Thoracic aorta (tissue), 2 donors: Measurements from ENCODE around the gene KCNJ14. TPM values are rescaled to one million over a fixed set of nuclear protein-coding genes. Genes with fewer than 3 reads are reported as not detected.
A peak's percentile ranks its signal among the peaks of the same experiment; 100 is the strongest.

Experiments used
- ATAC-seq: fragments of 150-250 bp; one replicate; pipeline ENCODE4 v1.8.0; 2017; ENCODE audit warnings: low read depth; ENCODE audit not compliant: insufficient number of reproducible peaks, low FRiP score
- DNase-seq: peaks from one replicate; pipeline ENCODE4 v3.0.0-alpha.2; 2020; ENCODE audit warnings: low spot score
- H3K27ac ChIP-seq, 2 donors: fragments of 200-600 bp; sonication (generic); 1 replicate in 1 of 2; 2 replicates in 1 of 2; pipeline ENCODE4 v1.5.1; 2016; ENCODE audit warnings: mild to moderate bottlenecking in 2 of 2, moderate library complexity in 2 of 2
- H3K27me3 ChIP-seq: fragments of 200-600 bp; sonication (generic); replicated peaks from 2 replicates; pipeline ENCODE4 v1.6.0; 2016; ENCODE audit warnings: mild to moderate bottlenecking; ENCODE audit not compliant: insufficient read depth
- H3K36me3 ChIP-seq: fragments of 200-600 bp; sonication (generic); one replicate; pipeline ENCODE4 v1.5.1; 2016
- H3K4me1 ChIP-seq, 2 donors: fragments of 200-600 bp; sonication (generic); 1 replicate in 1 of 2; 2 replicates in 1 of 2; pipeline versions ENCODE4 v1.5.1 to v1.6.0; 2016; ENCODE audit warnings: low read depth in 2 of 2, mild to moderate bottlenecking in 1 of 2; ENCODE audit not compliant: control insufficient read depth in 1 of 2
- H3K4me3 ChIP-seq: fragments of 200-600 bp; sonication (generic); 2 replicates; pipeline ENCODE4 v1.5.1; 2016; ENCODE audit warnings: mild to moderate bottlenecking
- H3K9me3 ChIP-seq: fragments of 200-600 bp; sonication (generic); 2 replicates; pipeline ENCODE4 v1.5.1; 2016
- CTCF ChIP-seq: fragments of 200-600 bp; sonication (generic); IDR thresholded peaks from one replicate; pipeline ENCODE4 v1.5.1; 2019; ENCODE audit warnings: antibody characterized with exemption
- total RNA-seq, 2 donors: library from RNA; depleted of rRNA; stranded (reverse); fragments of >200 nt; gene quantifications; one replicate each; pipeline versions ENCODE4 v1.1.0 to v1.2.3, GENCODE V29; 2016

KCNJ14 gene
- total RNA-seq, 2 donors from 2014 or later: 0.27 to 1.2 TPM

DNA sequence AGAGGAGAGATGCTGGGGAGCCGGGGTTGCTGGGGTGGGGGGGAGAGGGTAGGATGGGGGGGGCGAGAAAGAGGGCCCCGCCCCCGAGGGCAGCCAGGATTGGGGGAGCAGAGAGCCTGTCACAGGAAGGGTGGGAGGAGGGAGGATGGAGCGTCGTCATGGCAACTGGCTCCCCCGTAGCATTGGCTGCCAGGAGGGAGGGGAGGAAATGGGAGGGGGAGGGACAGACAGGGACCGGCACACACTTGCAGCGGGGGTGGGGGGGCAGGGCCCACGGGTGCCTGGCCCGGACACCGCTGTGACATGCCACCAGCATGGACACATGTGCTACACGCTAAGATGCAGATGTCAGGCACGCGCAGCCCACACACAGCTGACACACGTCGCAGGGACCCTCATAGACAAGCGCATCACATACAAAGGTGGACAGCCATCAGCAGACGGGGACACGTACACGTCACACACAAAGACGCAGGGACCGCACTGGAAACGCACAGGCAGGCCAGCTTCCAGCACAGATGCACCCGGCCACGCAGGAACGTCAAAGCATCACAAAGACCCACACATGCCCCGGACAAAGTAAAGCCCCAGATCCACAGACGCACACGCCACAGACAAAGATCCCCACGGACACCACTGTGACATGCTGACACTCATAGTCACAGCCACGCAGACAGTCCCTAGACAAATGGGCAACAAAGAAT lies 56.6 kb downstream of the KCNJ14 start, which contains the start of gene LMTK3:
LMTK3 (minus strand) TSS at position 36 of the 704 bp plus-strand sequence. CDS start 259 bp downstream, outside the sequence.
- TF ChIP-seq CTCF: no peak
- H3K27ac ChIP-seq: no peak within 1 kb of the TSS

DNA sequence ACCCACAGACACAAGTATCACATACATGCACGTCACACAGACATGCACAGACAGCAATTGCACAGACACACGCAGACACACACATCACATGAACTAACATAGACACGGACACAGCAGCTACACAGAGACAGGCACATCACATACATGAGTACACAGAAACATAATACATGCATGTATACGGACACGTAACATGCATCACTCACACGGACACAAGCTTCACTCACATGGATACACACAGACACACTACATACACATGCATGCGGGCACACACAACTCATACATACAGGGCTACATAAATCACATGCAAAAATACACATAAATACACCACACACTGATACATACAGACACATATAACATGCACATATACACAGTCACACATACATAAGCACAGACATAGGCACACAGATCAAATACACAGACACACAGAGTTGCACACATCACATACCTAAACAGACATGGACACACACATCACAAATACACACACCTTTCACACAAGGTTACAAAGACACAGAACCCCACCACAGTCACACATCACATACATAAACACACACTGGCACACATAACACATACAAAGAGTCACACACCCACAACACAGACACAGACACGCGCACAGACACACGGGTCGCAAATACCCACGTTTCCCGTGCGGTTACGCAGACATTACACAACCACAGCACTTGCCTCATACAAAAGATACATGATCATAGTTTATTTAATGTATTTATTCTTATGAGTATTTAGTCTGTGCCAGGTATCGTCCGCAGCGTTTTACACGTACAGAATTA lies 57.3 kb downstream of the KCNJ14 start:
- no peaks in the 10 kb centered on the region for H3K27me3 ChIP-seq
- H3K4me3 ChIP-seq: peak overlapping the region; percentile 87
- no peak for TF ChIP-seq CTCF

More for the DNA sequence above, 56.6 kb downstream of the KCNJ14 start, which contains the start of gene LMTK3:
- ATAC-seq (no peak), DNase-seq (no peak)
- Histone ChIP-seq H3K27me3 (no peaks in the 10 kb centered on the region), H3K9me3 (no peaks in the 10 kb centered on the region), H3K4me3 (peak within 1 kb of the TSS; percentile 49), H3K36me3 (no peaks in the 10 kb centered on the region), H3K4me1 (no peaks in the 10 kb centered on the region)

DNA sequence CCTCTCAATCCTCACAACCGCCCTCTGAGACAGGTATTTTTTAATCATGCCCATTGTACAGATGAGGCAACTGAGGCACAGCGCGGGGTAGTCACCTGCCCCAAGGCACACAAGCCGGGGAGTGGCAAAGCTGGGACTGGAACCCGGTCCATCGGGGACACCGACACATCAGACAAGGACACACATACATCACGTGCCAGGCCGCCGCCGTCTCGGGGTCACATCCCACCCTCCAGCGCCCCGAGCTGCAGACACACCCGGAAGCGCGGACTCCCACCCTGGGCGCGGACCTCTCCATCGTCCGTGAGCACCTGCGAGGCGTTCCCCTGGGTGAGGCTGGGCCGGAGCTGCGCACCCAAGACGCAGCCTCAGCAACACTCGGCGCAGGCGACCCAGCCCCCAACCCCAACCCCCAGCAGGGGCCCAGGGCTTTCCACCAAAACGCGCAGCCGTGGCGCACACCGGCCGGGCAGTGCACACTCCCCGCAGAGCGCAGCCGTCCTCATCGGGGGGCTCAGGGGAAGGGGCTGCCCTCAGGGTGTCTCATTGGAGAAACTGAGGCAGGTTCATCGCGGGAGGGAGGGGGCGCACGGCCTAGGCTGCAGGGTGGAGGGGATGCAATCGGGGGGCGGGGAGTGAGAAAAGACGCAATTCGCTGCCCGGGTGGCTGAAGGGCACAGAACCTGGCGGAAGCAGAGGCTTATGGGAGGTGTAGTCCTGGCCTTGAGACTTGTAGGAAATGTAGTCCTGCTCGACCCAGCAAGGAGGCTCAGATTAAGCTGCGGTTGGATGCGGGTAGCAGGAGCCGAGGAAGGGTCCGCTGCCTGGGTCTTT lies 58.1 kb downstream of the KCNJ14 start:
- Histone ChIP-seq H3K36me3 (no peaks in the 10 kb centered on the region), H3K4me3 (peak overlapping the region; percentile 87), H3K9me3 (no peaks in the 10 kb centered on the region), H3K4me1 (no peaks in the 10 kb centered on the region), H3K27me3 (no peaks in the 10 kb centered on the region), H3K27ac (no peak overlapping the region)
- no peak for ATAC-seq
- no peak for DNase-seq
- TF ChIP-seq CTCF: no peak

More for the DNA sequence above, 57.3 kb downstream of the KCNJ14 start:
- no peak overlapping the region for H3K27ac ChIP-seq
- DNase-seq (no peak), ATAC-seq (no peak)
- no peaks in the 10 kb centered on the region for H3K36me3 ChIP-seq
- no peaks in the 10 kb centered on the region for H3K9me3 ChIP-seq
- H3K4me1 ChIP-seq: no peaks in the 10 kb centered on the region

- no peak for TF ChIP-seq CTCF
- ATAC-seq (no peak), DNase-seq (no peak)
- no peaks in the 10 kb centered on the region for H3K9me3 ChIP-seq
- H3K36me3 ChIP-seq: no peaks in the 10 kb centered on the region
- H3K4me3 ChIP-seq: peak overlapping the region; percentile 87
- no peaks in the 10 kb centered on the region for H3K27me3 ChIP-seq
- no peak overlapping the region for H3K27ac ChIP-seq
- no peaks in the 10 kb centered on the region for H3K4me1 ChIP-seq
Measured at GRCh38 chr19:48514123-48514458, 58.7 kb downstream of the KCNJ14 start.

DNA sequence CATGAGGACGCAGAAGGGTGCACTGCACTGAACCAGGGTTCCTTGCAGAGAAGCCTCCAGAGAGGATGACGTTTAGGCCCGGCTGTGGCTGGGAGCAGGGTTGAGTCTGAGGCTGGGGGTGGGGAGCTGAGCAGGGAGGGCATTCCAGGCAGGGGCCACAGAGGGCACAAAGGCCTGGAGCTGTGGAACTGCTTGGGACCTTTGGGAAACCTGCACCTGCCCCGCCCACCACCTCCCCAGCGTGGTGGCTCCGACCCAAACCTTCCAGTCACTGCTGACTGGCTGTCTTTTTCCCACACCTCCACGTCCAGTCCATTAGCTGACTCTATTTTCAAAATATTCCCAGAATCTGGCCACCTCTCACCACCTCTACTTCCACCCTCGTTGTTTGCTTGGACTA lies 61.2 kb downstream of the KCNJ14 start:
- Histone ChIP-seq H3K9me3 (no peaks in the 10 kb centered on the region), H3K36me3 (no peaks in the 10 kb centered on the region), H3K4me3 (no peak overlapping the region), H3K4me1 (no peaks in the 10 kb centered on the region), H3K27ac (no peak overlapping the region), H3K27me3 (no peaks in the 10 kb centered on the region)
- DNase-seq: no peak
- no peak for ATAC-seq
- no peak for TF ChIP-seq CTCF
